Measurements from ENCODE around the gene GRN.

DNA sequence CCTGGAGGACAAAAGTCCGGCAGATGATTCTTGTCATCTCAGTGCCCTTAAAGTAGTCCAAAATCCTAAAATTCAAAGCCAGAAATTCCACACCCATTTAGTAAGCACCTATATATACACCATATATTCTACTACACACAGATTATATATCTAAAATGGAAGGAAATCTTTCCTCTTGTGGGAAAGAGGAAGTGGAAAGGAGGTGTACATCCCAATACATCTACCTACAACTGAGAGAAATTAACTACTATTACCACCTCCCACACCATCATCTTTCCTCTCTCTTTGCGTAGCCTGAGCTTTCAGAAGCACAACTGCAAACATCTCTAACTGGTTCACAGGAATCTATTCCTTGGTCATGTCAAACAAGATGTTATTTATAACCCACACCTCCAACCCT is 49.7 kb downstream of the GRN start:
- TF ChIP-seq, protein P1, sequence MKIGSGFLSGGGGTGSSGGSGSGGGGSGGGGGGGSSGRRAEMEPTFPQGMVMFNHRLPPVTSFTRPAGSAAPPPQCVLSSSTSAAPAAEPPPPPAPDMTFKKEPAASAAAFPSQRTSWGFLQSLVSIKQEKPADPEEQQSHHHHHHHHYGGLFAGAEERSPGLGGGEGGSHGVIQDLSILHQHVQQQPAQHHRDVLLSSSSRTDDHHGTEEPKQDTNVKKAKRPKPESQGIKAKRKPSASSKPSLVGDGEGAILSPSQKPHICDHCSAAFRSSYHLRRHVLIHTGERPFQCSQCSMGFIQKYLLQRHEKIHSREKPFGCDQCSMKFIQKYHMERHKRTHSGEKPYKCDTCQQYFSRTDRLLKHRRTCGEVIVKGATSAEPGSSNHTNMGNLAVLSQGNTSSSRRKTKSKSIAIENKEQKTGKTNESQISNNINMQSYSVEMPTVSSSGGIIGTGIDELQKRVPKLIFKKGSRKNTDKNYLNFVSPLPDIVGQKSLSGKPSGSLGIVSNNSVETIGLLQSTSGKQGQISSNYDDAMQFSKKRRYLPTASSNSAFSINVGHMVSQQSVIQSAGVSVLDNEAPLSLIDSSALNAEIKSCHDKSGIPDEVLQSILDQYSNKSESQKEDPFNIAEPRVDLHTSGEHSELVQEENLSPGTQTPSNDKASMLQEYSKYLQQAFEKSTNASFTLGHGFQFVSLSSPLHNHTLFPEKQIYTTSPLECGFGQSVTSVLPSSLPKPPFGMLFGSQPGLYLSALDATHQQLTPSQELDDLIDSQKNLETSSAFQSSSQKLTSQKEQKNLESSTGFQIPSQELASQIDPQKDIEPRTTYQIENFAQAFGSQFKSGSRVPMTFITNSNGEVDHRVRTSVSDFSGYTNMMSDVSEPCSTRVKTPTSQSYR (CRISPR knock-in tag; IDR thresholded peaks at IDR 0.05; ENCODE audit: borderline replicate concordance), result no peak
- TF ChIP-seq CEBPB (IDR thresholded peaks at IDR 0.05; ENCODE audit: borderline replicate concordance, low read depth, low read length), result no peak
- TF ChIP-seq ZNF619 (CRISPR knock-in tag; IDR thresholded peaks at IDR 0.05), result no peak
- no peak for TF ChIP-seq ZNF790 (CRISPR knock-in tag; IDR thresholded peaks at IDR 0.05; ENCODE audit: borderline replicate concordance)
- TF ChIP-seq NR2C2 (CRISPR knock-in tag; IDR thresholded peaks at IDR 0.05; ENCODE audit: borderline replicate concordance), result no peak
- TF ChIP-seq, protein P2, sequence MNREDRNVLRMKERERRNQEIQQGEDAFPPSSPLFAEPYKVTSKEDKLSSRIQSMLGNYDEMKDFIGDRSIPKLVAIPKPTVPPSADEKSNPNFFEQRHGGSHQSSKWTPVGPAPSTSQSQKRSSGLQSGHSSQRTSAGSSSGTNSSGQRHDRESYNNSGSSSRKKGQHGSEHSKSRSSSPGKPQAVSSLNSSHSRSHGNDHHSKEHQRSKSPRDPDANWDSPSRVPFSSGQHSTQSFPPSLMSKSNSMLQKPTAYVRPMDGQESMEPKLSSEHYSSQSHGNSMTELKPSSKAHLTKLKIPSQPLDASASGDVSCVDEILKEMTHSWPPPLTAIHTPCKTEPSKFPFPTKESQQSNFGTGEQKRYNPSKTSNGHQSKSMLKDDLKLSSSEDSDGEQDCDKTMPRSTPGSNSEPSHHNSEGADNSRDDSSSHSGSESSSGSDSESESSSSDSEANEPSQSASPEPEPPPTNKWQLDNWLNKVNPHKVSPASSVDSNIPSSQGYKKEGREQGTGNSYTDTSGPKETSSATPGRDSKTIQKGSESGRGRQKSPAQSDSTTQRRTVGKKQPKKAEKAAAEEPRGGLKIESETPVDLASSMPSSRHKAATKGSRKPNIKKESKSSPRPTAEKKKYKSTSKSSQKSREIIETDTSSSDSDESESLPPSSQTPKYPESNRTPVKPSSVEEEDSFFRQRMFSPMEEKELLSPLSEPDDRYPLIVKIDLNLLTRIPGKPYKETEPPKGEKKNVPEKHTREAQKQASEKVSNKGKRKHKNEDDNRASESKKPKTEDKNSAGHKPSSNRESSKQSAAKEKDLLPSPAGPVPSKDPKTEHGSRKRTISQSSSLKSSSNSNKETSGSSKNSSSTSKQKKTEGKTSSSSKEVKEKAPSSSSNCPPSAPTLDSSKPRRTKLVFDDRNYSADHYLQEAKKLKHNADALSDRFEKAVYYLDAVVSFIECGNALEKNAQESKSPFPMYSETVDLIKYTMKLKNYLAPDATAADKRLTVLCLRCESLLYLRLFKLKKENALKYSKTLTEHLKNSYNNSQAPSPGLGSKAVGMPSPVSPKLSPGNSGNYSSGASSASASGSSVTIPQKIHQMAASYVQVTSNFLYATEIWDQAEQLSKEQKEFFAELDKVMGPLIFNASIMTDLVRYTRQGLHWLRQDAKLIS (CRISPR knock-in tag; IDR thresholded peaks at IDR 0.05), result no peak
- TF ChIP-seq TCF12 (IDR thresholded peaks at IDR 0.05), result no peak
- TF ChIP-seq TCF12 (CRISPR knock-in tag; IDR thresholded peaks at IDR 0.05), result no peak
